ENCODE results near the gene GRAMD1B. TPM values are rescaled to one million over a fixed set of nuclear protein-coding genes. Genes with fewer than 3 reads are reported as not detected.

GRAMD1B gene
- total RNA-seq, 2 donors from 2014 or later: 0.66 to 3.4 TPM

GRCh38 chr11:123525097-123525496, 95.0 kb downstream of the GRAMD1B start:
- Histone ChIP-seq H3K4me3 (no peak overlapping the region), H3K36me3 (replicated peaks in 1 of 2; ENCODE audit: insufficient read depth in 1 of 2, low read depth in 2 of 2) (no peaks in the 10 kb centered on the region), H3K9me3 (no peaks in the 10 kb centered on the region), H3K27ac (no peak overlapping the region), H3K4me1 (no peaks in the 10 kb centered on the region), H3K27me3 (no peaks in the 10 kb centered on the region)
- WGBS, 2 donors: 21 to 42% methylated on average over 5 to 7 of the region's 7 CpGs
- ATAC-seq (no peak), DNase-seq (no peak)
- intact Hi-C loops (cut with DNase I): no loop called here
- no peak for TF ChIP-seq CTCF (IDR thresholded peaks at IDR 0.05)
- no peak for TF ChIP-seq POLR2A (IDR thresholded peaks at IDR 0.05)

- Histone ChIP-seq H3K9me3 (no peaks in the 10 kb centered on the region), H3K4me1 (no peaks in the 10 kb centered on the region), H3K36me3 (replicated peaks in 1 of 2; ENCODE audit: insufficient read depth in 1 of 2, low read depth in 2 of 2) (no peaks in the 10 kb centered on the region), H3K27me3 (no peaks in the 10 kb centered on the region), H3K4me3 (no peak overlapping the region), H3K27ac (no peak overlapping the region)
- intact Hi-C loops (cut with DNase I): no loop called here
- ATAC-seq: peak; percentile 27
- no peak for TF ChIP-seq POLR2A (IDR thresholded peaks at IDR 0.05)
- TF ChIP-seq CTCF (IDR thresholded peaks at IDR 0.05): no peak
- no peak for DNase-seq
- 3 to 10% methylated on average over 9 to 11 of the region's 11 CpGs for WGBS, 2 donors
Measured at GRCh38 chr11:123525511-123525918, 95.4 kb downstream of the GRAMD1B start.

GRCh38 chr11:123526027-123526805, 96.1 kb downstream of the GRAMD1B start:
- no peak overlapping the region for H3K4me3 ChIP-seq
- no peaks in the 10 kb centered on the region for H3K9me3 ChIP-seq
- H3K4me1 ChIP-seq: no peaks in the 10 kb centered on the region
- H3K27ac ChIP-seq: no peak overlapping the region
- DNase-seq (no peak), ATAC-seq (no peak)
- intact Hi-C loops (cut with DNase I): no loop called here
- H3K36me3 ChIP-seq (replicated peaks in 1 of 2; ENCODE audit: insufficient read depth in 1 of 2, low read depth in 2 of 2): no peaks in the 10 kb centered on the region
- 50 to 52% methylated on average over 17 to 22 of the region's 22 CpGs for WGBS, 2 donors
- TF ChIP-seq POLR2A (IDR thresholded peaks at IDR 0.05) (no peak), CTCF (IDR thresholded peaks at IDR 0.05) (no peak)
- no peaks in the 10 kb centered on the region for H3K27me3 ChIP-seq

GRCh38 chr11:123526918-123527317, 96.8 kb downstream of the GRAMD1B start:
- Histone ChIP-seq H3K4me1 (no peaks in the 10 kb centered on the region), H3K4me3 (no peak overlapping the region), H3K9me3 (no peaks in the 10 kb centered on the region), H3K36me3 (replicated peaks in 1 of 2; ENCODE audit: insufficient read depth in 1 of 2, low read depth in 2 of 2) (no peaks in the 10 kb centered on the region), H3K27me3 (no peaks in the 10 kb centered on the region), H3K27ac (no peak overlapping the region)
- no peak for TF ChIP-seq CTCF (IDR thresholded peaks at IDR 0.05)
- no peak for TF ChIP-seq POLR2A (IDR thresholded peaks at IDR 0.05)
- DNase-seq (no peak), ATAC-seq (no peak)
- WGBS, 2 donors: 60 to 76% methylated on average over 7 of the region's 7 CpGs
- intact Hi-C loops (cut with DNase I): no loop called here

GRCh38 chr11:123527526-123527925, 97.5 kb downstream of the GRAMD1B start:
- TF ChIP-seq POLR2A (IDR thresholded peaks at IDR 0.05): no peak
- H3K9me3 ChIP-seq: no peaks in the 10 kb centered on the region
- no peaks in the 10 kb centered on the region for H3K27me3 ChIP-seq
- no peak overlapping the region for H3K4me3 ChIP-seq
- WGBS, 2 donors: 80% methylated on average over 3 of the region's 3 CpGs; no CpG with 5 or more reads in 1 of the 2 donors
- no peaks in the 10 kb centered on the region for H3K4me1 ChIP-seq
- intact Hi-C loops (cut with DNase I): no loop called here
- no peak for DNase-seq
- ATAC-seq: no peak
- H3K27ac ChIP-seq: no peak overlapping the region
- no peaks in the 10 kb centered on the region for H3K36me3 ChIP-seq (replicated peaks in 1 of 2; ENCODE audit: insufficient read depth in 1 of 2, low read depth in 2 of 2)
